Adipose tissue (tissue), 3 donors: ENCODE measurements around the gene CLCN4. TPM values are rescaled to one million over a fixed set of nuclear protein-coding genes. Genes with fewer than 3 reads are reported as not detected.

ENCODE experiments used
- H3K27ac ChIP-seq: one replicate; pipeline ENCODE4 v1.5.1; 2013; ENCODE audit warnings: low read depth, low read length
- WGBS, 3 donors: extraction: QIAGEN DNeasy Blood & Tissue Kit; methylation state at CpG; one replicate each; pipeline ENCODE4 v1.1.7; 2013; 5-methylcytosine and 5-hydroxymethylcytosine counted together
- polyA plus RNA-seq, 3 donors: library from polyadenylated mRNA; stranded (reverse); fragments of 200-250 nt; gene quantifications; one replicate each; pipeline ENCODE4 v1.2.3, GENCODE V29; 2013
- donor health status: healthy with polysubstance abuse.
- donor health status: Bipolar disorder and iron deficiency.
- donor health status: healthy.

The CLCN4 gene
- polyA plus RNA-seq, 3 donors = 0.76 to 2.4 (median 1.5) TPM

DNA sequence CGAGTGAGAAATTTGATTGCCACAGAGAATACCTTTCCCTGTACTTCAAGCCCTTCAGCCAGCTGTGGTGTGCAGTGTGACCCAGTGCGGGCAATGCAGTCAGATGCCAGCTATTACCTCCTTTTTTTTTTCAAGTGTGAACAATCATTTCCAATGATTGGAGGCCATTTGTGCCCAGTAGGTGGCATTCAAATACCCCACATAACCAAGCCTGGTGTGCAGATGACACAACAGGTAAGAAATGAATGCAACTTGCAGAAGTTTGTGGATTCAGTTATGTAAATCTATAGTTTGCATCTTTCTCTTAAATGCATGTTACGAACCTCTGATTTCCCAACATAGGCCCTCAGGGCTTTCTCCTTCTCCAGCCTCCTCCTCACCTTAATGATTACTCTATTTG, 98.0 kb downstream of the CLCN4 start:
- H3K27ac ChIP-seq = no peak overlapping the region
- 69 to 77% (median 77%) methylated on average over 3 of the region's 3 CpGs for WGBS, 3 donors

DNA sequence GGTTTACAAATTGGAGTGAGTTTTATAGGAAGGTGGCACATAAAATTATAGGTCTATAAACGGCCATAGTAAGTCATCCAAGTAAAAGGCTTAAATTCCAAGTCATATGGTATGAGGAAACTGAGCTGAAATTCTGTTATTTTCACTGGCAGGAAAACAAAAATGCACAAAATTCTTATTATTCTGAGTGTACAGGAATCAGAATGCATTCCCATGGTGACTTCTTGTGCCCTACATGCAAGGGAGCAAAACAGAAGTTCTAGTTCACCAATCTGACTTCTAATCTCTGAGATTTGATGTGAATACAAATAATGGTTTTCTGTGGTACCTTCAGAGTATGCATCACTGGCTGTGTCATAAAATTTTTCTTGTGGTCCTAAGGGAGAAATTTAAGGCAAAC, 102.9 kb downstream of the CLCN4 start:
- H3K27ac ChIP-seq = no peak overlapping the region
- WGBS, 3 donors = 41 to 74% (median 50%) methylated on average over 1 of the region's 1 CpG

DNA sequence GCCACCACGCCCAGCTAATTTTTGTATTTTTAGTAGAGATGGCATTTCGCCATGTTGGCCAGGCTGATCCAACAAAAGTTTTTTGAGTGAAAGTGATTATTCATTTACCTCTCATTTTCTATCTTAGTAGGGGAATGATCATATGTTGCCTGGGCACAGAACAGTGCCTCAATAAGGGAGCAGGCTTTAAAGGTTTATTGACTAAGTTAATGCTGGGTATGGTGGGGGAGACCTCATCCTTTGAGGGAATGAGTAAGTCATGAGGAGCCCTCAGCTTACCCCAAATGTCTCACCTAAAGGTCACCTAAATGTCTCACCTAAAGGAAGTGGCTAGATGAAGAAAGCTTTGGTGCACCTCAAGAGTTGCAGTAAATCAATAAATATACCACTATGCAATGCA, 109.0 kb downstream of the CLCN4 start:
- WGBS, 3 donors = 79 to 91% (median 83%) methylated on average over 1 to 2 of the region's 2 CpGs
- H3K27ac ChIP-seq = no peak overlapping the region

DNA sequence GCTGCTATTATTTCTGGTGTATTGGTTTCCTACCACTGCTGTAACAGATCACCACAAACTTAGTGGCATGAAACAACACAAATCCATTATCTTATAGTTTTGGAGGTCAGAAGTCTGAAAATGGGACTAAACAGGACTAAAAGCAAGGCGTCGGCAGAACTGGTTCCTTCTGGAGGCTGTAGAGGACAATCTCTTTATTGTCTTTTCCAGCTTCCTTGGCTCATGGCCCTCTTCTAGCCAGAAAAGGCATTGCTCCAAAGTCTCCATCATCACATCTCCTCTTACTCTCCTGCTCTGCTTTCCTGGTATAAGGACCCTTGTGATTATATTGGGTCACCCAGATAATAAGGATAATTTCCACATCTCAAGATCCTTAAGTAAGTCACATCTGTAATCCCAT, 121.9 kb downstream of the CLCN4 start:
- H3K27ac ChIP-seq = no peak overlapping the region
- WGBS, 3 donors = 93 to 98% (median 96%) methylated on average over 2 of the region's 2 CpGs

DNA sequence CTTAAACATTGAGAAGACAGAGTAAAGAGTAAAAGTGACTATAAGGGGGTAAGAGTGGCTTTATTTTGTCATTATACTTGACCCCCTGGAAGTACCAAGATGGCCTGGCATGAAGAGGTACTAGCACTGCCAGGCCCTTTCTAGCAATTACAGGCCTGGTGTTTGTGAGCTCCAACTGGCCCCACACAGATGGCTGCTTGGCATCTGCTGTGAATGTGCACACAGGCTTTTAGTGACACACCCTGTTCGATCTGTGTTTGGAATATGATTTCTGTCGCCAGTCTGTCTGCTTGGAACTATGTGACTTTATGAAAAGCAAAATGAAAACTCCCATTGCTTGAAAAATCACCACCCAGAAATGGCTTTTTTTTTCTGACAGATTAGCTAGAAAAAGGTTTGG, 123.3 kb downstream of the CLCN4 start:
- 68 to 85% (median 82%) methylated on average over 2 of the region's 2 CpGs for WGBS, 3 donors
- H3K27ac ChIP-seq = no peak overlapping the region

DNA sequence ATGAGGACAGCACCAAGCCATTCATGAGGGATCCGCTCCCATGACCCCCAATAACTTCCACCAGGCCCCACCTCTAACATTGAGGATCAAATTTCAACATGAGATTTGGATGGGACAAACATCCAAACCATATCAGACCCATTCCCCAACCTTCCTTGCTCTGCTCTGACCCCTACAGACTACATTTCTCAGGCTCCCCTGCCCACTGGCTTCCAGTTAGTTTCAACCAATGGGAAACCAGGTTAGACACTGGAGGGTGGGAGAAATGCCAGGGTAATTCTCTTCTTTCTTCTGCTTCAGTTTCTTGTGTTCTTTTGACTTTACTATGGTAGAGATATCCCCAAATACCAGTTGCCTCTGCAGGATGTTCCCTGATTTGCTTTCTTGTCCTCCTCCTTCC, 125.7 kb downstream of the CLCN4 start:
- no peak overlapping the region for H3K27ac ChIP-seq
- 92 to 96% methylated on average over 1 of the region's 1 CpG; no CpG with 5 or more reads in 1 of the 3 donors for WGBS, 3 donors

DNA sequence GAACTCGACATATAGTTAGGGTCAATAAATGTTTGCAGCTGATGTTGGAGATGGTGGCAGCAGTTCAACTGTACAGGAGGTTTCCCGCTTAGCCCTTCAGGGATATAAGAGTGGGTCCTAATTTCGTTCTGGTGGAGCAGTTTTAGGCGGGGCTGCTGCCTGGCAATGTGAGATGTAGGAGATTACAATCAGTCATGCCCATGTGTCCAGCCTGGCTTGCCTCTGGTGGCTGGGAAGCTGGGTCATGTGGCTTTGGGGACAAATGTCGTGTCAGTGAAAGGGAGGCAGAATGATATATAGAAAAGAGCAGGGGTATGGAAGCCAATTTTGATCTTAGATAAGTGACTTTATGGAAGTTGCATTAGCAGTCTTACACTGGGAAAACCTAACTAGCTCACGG, 129.4 kb downstream of the CLCN4 start:
- H3K27ac ChIP-seq = no peak overlapping the region
- WGBS, 3 donors = 58 to 89% (median 82%) methylated on average over 6 of the region's 6 CpGs

Other genes with a start within 250 kb of the CLCN4 start
- not detected for gene CLDN34, start 189.6 kb upstream of the CLCN4 start, polyA plus RNA-seq